Glutamatergic neuron (in vitro differentiated cells): ENCODE measurements around the gene B4GALT6. TPM values are rescaled to one million over a fixed set of nuclear protein-coding genes. Genes with fewer than 3 reads are reported as not detected.

ENCODE experiments used
- DNase-seq: peaks from one replicate; pipeline ENCODE4 v3.0.0; 2022
- H3K27ac Mint-ChIP-seq: one replicate; pipeline ENCODE4 v1.8.0; 2020; ENCODE audit warnings: mild to moderate bottlenecking, mixed read lengths, inconsistent platforms; ENCODE audit not compliant: unreplicated experiment
- H3K27me3 Mint-ChIP-seq: one replicate; pipeline ENCODE4 v1.8.0; 2020; ENCODE audit warnings: mild to moderate bottlenecking, moderate library complexity, mixed read lengths, inconsistent platforms; ENCODE audit not compliant: unreplicated experiment
- H3K36me3 Mint-ChIP-seq: one replicate; pipeline ENCODE4 v1.8.0; 2020; ENCODE audit warnings: mild to moderate bottlenecking, mixed read lengths, inconsistent platforms; ENCODE audit not compliant: unreplicated experiment
- H3K4me1 Mint-ChIP-seq: one replicate; pipeline ENCODE4 v1.8.0; 2020; ENCODE audit warnings: mild to moderate bottlenecking, low read depth, mixed read lengths, inconsistent platforms; ENCODE audit not compliant: unreplicated experiment
- H3K4me3 Mint-ChIP-seq: one replicate; pipeline ENCODE4 v1.8.0; 2020; ENCODE audit warnings: mild to moderate bottlenecking, mixed read lengths, inconsistent platforms; ENCODE audit not compliant: unreplicated experiment
- H3K9me3 Mint-ChIP-seq: one replicate; pipeline ENCODE4 v1.8.0; 2020; ENCODE audit warnings: mild to moderate bottlenecking, moderate library complexity, mixed read lengths, inconsistent platforms; ENCODE audit not compliant: unreplicated experiment
- CTCF ChIP-seq: fragments of 200-600 bp; sonication (generic); IDR thresholded peaks from one replicate; pipeline ENCODE4 v1.5.0; 2021; ENCODE audit not compliant: partially characterized antibody, unreplicated experiment
- total RNA-seq: library from RNA; stranded (reverse); fragmentation: NEBNext Ultra II Directional; extraction: Animal tissue kit (Norgen Biotek cat#: 25700); gene quantifications from one replicate; pipeline ENCODE4 v1.2.1, GENCODE V29; 2021; ENCODE audit not compliant: unreplicated experiment

Gene B4GALT6
- total RNA-seq, 1 donor from 2014 or later = 16.5 TPM

DNA sequence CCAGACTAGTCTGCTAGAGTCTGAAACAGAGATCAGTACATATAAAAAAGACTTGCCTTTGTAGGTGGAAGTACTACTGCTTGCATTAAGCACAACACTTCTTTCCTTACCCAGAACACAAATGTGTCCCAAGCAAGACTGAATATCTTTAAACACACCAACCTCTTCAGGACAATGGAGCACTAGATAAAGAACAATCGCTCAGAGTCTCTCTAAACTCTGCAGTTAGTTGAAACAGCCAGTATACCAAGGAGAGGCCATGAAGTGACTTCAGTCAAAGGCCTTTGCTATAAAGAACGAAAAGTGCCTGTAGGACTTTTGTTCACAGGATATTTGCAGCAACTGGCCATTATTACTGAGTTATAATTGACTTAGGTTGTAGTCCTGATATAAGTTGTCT, 9.9 kb upstream of the B4GALT6 start:
- no peaks in the 10 kb centered on the region for H3K27me3 Mint-ChIP-seq
- H3K4me1 Mint-ChIP-seq = peaks cover 9% of the 10 kb centered on the region
- no peak for TF ChIP-seq CTCF
- no peak overlapping the region for H3K27ac Mint-ChIP-seq
- no peak overlapping the region for H3K4me3 Mint-ChIP-seq
- no peak for DNase-seq
- peaks cover 11% of the 10 kb centered on the region for H3K36me3 Mint-ChIP-seq
- H3K9me3 Mint-ChIP-seq = peaks cover 3% of the 10 kb centered on the region

- H3K4me1 Mint-ChIP-seq = peaks cover 5% of the 10 kb centered on the region
- peaks cover 9% of the 10 kb centered on the region for H3K9me3 Mint-ChIP-seq
- H3K27me3 Mint-ChIP-seq = peaks cover 6% of the 10 kb centered on the region
- DNase-seq = no peak
- TF ChIP-seq CTCF = no peak
- H3K36me3 Mint-ChIP-seq = no peaks in the 10 kb centered on the region
- no peak overlapping the region for H3K27ac Mint-ChIP-seq
- no peak overlapping the region for H3K4me3 Mint-ChIP-seq
Observed at GRCh38 chr18:31688606-31689005, 4.2 kb upstream of the B4GALT6 start.

GRCh38 chr18:31686986-31687928, 2.9 kb upstream of the B4GALT6 start:
- peak; percentile 38 for TF ChIP-seq CTCF
- H3K9me3 Mint-ChIP-seq = peaks cover 9% of the 10 kb centered on the region
- H3K36me3 Mint-ChIP-seq = no peaks in the 10 kb centered on the region
- peak overlapping the region; percentile 23 for H3K27ac Mint-ChIP-seq
- no peak for DNase-seq
- peaks cover 5% of the 10 kb centered on the region for H3K4me1 Mint-ChIP-seq
- peaks cover 8% of the 10 kb centered on the region for H3K27me3 Mint-ChIP-seq
- peak overlapping the region; percentile 27 for H3K4me3 Mint-ChIP-seq

DNA sequence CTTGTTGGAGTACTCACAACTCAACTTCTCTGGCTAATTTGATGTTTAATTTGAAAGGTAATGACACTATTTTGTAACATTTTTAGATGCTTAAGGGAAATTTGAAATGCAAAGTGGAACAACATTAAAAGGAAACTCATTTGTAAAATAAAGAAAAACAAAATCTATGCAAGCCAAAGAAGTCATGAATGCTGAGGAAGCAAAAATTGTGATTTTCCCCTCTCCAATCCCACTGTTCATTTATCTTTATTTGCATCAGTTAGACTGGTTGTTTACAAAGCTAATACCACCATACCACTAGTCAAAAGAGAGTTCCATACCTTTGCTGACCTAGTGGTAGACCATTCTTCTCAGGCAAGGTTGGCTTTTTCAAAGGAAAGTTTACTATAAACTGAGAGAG, 2.2 kb upstream of the B4GALT6 start:
- H3K9me3 Mint-ChIP-seq = peaks cover 9% of the 10 kb centered on the region
- no peak overlapping the region for H3K4me3 Mint-ChIP-seq
- no peak for TF ChIP-seq CTCF
- H3K27me3 Mint-ChIP-seq = peaks cover 8% of the 10 kb centered on the region
- H3K27ac Mint-ChIP-seq = peak overlapping the region; percentile 89
- H3K36me3 Mint-ChIP-seq = no peaks in the 10 kb centered on the region
- H3K4me1 Mint-ChIP-seq = peaks cover 6% of the 10 kb centered on the region
- DNase-seq = no peak
